ENCODE results near the gene PRIM1.
A peak's percentile ranks its signal among the peaks of the same experiment; 100 is the strongest.

Gene PRIM1

DNA sequence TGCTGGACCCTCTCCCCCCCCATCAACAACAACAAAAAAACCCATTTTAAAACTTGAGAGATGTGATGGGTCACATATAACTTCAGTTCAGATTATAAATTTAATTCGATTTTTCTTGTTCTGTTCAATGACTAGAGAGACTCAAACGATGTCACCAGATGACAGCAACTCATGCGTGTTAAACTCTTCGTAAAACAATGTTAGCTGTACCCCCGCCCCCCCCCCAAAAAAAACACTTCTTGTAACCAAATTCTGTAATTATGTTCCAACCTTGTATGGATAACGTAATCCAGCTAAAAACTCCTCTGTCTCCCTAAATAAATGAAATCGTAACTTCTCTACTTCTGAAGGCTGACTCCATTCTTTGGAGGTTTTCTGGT lies 26.4 kb downstream of the PRIM1 start (continued):
- no peak for TF ChIP-seq ZBTB21 (tag by site-specific recombination; IDR thresholded peaks at IDR 0.05)
- TF ChIP-seq, protein P1, sequence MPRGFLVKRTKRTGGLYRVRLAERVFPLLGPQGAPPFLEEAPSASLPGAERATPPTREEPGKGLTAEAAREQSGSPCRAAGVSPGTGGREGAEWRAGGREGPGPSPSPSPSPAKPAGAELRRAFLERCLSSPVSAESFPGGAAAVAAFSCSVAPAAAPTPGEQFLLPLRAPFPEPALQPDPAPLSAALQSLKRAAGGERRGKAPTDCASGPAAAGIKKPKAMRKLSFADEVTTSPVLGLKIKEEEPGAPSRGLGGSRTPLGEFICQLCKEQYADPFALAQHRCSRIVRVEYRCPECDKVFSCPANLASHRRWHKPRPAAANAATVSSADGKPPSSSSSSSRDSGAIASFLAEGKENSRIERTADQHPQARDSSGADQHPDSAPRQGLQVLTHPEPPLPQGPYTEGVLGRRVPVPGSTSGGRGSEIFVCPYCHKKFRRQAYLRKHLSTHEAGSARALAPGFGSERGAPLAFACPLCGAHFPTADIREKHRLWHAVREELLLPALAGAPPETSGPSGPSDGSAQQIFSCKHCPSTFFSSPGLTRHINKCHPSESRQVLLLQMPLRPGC (tag by site-specific recombination; IDR thresholded peaks at IDR 0.05), result peak; percentile 42; the same call in 1 of the 2 replicates

DNA sequence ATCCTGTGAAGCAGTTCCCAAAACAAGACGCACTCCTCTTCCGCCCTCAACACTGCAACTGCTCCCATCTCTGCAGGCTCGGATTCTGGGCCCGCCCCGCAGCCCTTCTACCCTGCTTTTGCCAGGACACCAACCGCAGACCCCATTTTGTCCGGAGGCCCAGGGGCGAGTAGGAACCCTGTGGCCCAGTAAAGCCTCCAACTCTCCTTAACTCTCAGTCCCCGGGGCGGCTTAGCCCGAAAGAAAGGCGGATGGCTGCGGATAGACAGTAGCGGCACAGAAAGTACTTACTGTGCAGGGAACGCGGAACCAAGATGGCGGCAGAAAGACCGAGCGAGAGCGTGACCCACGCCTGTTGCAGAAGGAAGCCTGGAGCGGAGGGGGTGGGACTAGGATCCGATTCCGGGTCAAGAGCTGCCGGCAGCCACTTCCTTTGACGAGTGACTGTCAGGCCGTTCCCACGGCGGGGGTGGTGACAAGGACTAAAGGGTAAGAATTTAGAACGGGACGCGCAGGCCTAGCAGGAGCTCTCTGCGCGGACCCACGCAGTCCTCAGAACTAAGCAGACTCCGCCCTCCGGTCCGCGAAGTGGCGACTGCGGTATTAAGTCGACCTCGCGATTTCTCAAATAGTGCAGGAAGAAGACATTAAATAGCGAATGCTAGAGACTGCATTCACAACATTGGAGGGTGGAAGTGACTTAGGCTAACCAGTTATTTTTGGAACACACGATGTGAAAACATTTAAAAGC lies 27.0 kb downstream of the PRIM1 start, which contains the start of gene NACA:
Gene NACA (minus strand): TSS at position 328 of the 751 bp plus-strand sequence. CDS start 778 bp downstream, outside the sequence.
- H3K4me3 ChIP-seq (ENCODE audit: low read depth, low read length), result peak within 1 kb of the TSS; percentile 73
- peaks cover 7% of the 10 kb centered on the region; the same call in 1 of the 2 replicates for H3K4me1 ChIP-seq (ENCODE audit: control insufficient read depth, insufficient read depth, low read length)
- H3K9me3 ChIP-seq (ENCODE audit: control insufficient read depth, insufficient read depth, low read depth, low read length), result no peaks in the 10 kb centered on the region
- ChIA-PET CTCF (interaction anchor here (0.6 to 1.7 kb wide), 5 partner anchors 57 to 387 kb away, joined by 3 to 9 read pairs (median 5); partner anchors contain the start of gene STAT6), POLR2A (interaction anchor here (0.5 to 5.1 kb wide), 25 partner anchors 9 to 751 kb away, joined by 3 to 63 read pairs (median 5); partner anchors contain the start of genes ATP5F1B, LRP1, PRIM1 and PTGES3)
- H3K36me3 ChIP-seq (ENCODE audit: control insufficient read depth in 2 of 2, insufficient read depth in 1 of 2, low read length in 2 of 2), result peaks cover 23 to 71% of the 10 kb centered on the region in 2 experiments
- peak within 1 kb of the TSS; percentile 99 for H3K27ac ChIP-seq (ENCODE audit: extremely low read depth, low read depth, low read length)
- TF ChIP-seq, protein P2, sequence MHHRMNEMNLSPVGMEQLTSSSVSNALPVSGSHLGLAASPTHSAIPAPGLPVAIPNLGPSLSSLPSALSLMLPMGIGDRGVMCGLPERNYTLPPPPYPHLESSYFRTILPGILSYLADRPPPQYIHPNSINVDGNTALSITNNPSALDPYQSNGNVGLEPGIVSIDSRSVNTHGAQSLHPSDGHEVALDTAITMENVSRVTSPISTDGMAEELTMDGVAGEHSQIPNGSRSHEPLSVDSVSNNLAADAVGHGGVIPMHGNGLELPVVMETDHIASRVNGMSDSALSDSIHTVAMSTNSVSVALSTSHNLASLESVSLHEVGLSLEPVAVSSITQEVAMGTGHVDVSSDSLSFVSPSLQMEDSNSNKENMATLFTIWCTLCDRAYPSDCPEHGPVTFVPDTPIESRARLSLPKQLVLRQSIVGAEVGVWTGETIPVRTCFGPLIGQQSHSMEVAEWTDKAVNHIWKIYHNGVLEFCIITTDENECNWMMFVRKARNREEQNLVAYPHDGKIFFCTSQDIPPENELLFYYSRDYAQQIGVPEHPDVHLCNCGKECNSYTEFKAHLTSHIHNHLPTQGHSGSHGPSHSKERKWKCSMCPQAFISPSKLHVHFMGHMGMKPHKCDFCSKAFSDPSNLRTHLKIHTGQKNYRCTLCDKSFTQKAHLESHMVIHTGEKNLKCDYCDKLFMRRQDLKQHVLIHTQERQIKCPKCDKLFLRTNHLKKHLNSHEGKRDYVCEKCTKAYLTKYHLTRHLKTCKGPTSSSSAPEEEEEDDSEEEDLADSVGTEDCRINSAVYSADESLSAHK (tag by site-specific recombination; IDR thresholded peaks at IDR 0.05), result peak; percentile 56
- TF ChIP-seq ZNF394 (tag by site-specific recombination; IDR thresholded peaks at IDR 0.05; ENCODE audit: borderline replicate concordance) (peak; percentile 71), ZNF660 (tag by site-specific recombination; IDR thresholded peaks at IDR 0.05) (peak; percentile 62), MYNN (tag by site-specific recombination; IDR thresholded peaks at IDR 0.05; ENCODE audit: borderline replicate concordance) (no peak), ZNF768 (tag by site-specific recombination; IDR thresholded peaks at IDR 0.05) (no peak), ZNF274 (IDR thresholded peaks at IDR 0.05; ENCODE audit: low read length) (no peak), ZNF274 (tag by site-specific recombination; IDR thresholded peaks at IDR 0.05; ENCODE audit: borderline replicate concordance) (no peak), ZNF596 (tag by site-specific recombination; IDR thresholded peaks at IDR 0.05) (peak; percentile 77; the same call in 1 of the 2 replicates), ZNF549 (tag by site-specific recombination; IDR thresholded peaks at IDR 0.05) (no peak), ZNF626 (tag by site-specific recombination; IDR thresholded peaks at IDR 0.05) (no peak), ZNF792 (tag by site-specific recombination; IDR thresholded peaks at IDR 0.05) (no peak), ZBTB1 (tag by site-specific recombination; IDR thresholded peaks at IDR 0.05) (0 out of 2 replicates have a peak, but pooled peaks have one; percentile 53), ZNF121 (tag by site-specific recombination; IDR thresholded peaks at IDR 0.05) (peak; percentile 64; the same call in 1 of the 2 replicates), ZNF248 (tag by site-specific recombination; IDR thresholded peaks at IDR 0.05) (no peak), KLF9 (tag by site-specific recombination; IDR thresholded peaks at IDR 0.05; ENCODE audit: low read depth) (peak; percentile 79)
- TF ChIP-seq, protein P3, sequence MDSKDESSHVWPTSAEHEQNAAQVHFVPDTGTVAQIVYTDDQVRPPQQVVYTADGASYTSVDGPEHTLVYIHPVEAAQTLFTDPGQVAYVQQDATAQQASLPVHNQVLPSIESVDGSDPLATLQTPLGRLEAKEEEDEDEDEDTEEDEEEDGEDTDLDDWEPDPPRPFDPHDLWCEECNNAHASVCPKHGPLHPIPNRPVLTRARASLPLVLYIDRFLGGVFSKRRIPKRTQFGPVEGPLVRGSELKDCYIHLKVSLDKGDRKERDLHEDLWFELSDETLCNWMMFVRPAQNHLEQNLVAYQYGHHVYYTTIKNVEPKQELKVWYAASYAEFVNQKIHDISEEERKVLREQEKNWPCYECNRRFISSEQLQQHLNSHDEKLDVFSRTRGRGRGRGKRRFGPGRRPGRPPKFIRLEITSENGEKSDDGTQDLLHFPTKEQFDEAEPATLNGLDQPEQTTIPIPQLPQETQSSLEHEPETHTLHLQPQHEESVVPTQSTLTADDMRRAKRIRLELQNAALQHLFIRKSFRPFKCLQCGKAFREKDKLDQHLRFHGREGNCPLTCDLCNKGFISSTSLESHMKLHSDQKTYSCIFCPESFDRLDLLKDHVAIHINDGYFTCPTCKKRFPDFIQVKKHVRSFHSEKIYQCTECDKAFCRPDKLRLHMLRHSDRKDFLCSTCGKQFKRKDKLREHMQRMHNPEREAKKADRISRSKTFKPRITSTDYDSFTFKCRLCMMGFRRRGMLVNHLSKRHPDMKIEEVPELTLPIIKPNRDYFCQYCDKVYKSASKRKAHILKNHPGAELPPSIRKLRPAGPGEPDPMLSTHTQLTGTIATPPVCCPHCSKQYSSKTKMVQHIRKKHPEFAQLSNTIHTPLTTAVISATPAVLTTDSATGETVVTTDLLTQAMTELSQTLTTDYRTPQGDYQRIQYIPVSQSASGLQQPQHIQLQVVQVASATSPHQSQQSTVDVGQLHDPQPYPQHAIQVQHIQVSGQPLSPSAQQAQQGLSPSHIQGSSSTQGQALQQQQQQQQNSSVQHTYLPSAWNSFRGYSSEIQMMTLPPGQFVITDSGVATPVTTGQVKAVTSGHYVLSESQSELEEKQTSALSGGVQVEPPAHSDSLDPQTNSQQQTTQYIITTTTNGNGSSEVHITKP (tag by site-specific recombination; IDR thresholded peaks at IDR 0.05), result peak; percentile 80
- TF ChIP-seq, protein P4, sequence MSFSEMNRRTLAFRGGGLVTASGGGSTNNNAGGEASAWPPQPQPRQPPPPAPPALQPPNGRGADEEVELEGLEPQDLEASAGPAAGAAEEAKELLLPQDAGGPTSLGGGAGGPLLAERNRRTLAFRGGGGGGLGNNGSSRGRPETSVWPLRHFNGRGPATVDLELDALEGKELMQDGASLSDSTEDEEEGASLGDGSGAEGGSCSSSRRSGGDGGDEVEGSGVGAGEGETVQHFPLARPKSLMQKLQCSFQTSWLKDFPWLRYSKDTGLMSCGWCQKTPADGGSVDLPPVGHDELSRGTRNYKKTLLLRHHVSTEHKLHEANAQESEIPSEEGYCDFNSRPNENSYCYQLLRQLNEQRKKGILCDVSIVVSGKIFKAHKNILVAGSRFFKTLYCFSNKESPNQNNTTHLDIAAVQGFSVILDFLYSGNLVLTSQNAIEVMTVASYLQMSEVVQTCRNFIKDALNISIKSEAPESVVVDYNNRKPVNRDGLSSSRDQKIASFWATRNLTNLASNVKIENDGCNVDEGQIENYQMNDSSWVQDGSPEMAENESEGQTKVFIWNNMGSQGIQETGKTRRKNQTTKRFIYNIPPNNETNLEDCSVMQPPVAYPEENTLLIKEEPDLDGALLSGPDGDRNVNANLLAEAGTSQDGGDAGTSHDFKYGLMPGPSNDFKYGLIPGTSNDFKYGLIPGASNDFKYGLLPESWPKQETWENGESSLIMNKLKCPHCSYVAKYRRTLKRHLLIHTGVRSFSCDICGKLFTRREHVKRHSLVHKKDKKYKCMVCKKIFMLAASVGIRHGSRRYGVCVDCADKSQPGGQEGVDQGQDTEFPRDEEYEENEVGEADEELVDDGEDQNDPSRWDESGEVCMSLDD (tag by site-specific recombination; IDR thresholded peaks at IDR 0.05), result peak; percentile 70
- TF ChIP-seq, protein P5, sequence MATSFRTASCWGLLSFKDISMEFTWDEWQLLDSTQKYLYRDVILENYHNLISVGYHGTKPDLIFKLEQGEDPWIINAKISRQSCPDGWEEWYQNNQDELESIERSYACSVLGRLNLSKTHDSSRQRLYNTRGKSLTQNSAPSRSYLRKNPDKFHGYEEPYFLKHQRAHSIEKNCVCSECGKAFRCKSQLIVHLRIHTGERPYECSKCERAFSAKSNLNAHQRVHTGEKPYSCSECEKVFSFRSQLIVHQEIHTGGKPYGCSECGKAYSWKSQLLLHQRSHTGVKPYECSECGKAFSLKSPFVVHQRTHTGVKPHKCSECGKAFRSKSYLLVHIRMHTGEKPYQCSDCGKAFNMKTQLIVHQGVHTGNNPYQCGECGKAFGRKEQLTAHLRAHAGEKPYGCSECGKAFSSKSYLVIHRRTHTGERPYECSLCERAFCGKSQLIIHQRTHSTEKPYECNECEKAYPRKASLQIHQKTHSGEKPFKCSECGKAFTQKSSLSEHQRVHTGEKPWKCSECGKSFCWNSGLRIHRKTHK (tag by site-specific recombination; IDR thresholded peaks at IDR 0.05), result no peak
- TF ChIP-seq, protein P6, sequence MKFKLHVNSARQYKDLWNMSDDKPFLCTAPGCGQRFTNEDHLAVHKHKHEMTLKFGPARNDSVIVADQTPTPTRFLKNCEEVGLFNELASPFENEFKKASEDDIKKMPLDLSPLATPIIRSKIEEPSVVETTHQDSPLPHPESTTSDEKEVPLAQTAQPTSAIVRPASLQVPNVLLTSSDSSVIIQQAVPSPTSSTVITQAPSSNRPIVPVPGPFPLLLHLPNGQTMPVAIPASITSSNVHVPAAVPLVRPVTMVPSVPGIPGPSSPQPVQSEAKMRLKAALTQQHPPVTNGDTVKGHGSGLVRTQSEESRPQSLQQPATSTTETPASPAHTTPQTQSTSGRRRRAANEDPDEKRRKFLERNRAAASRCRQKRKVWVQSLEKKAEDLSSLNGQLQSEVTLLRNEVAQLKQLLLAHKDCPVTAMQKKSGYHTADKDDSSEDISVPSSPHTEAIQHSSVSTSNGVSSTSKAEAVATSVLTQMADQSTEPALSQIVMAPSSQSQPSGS (tag by site-specific recombination; IDR thresholded peaks at IDR 0.05; ENCODE audit: low read depth), result no peak
